LNCAP (cell line): ENCODE measurements around the gene TREH.

ENCODE experiments used
- TF ChIP-seq, protein P1 (sequence below): fragments of 450-650 bp; IDR thresholded peaks from 2 replicates; pipeline ENCODE4 v1.5.1; 2017; ENCODE audit warnings: mild to moderate bottlenecking

Gene TREH

DNA sequence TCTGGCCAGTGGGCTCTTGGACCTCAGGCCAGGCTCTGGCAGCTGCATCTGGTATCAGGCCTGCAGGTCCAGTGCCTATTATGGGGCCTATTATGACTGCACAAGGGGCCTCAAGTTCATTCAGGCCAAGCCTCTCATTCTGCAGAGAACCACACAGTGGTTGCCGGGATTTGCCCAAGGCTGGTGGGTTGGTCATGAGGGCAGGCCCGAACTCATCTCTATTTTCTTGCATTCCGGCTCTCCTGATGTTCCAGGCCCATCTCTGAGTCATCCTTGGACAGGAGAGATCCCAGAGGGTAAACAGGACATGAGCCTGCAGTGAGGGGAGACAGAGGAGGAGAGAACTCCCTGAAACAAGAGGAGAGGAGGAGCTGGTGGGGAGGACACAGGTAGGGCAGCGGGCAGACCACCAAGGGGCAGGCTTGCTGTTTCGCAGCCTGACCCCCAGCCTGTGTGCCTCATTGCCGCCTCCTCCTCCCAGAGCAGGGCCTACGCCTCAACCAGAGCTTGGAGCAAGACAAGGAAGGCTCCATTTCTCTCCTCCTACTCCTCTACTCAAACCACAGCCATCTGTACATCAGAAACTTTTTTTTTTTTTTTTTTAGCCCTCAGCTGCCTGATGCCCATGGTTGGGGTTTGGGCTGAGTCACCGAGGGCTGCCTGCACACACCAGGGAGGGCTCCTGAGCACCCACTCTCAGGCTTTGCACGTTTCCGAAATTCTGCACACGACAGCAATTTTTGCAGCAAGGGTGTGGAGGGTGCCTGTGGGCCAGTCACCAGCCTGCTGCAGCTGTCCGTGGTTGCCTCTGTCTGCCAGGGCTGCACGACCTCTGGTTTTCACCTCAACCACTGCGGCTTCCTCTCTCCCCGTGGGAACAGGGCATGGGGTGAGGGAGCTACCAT is 12.7 kb upstream of the TREH start:
- TF ChIP-seq, protein P1, sequence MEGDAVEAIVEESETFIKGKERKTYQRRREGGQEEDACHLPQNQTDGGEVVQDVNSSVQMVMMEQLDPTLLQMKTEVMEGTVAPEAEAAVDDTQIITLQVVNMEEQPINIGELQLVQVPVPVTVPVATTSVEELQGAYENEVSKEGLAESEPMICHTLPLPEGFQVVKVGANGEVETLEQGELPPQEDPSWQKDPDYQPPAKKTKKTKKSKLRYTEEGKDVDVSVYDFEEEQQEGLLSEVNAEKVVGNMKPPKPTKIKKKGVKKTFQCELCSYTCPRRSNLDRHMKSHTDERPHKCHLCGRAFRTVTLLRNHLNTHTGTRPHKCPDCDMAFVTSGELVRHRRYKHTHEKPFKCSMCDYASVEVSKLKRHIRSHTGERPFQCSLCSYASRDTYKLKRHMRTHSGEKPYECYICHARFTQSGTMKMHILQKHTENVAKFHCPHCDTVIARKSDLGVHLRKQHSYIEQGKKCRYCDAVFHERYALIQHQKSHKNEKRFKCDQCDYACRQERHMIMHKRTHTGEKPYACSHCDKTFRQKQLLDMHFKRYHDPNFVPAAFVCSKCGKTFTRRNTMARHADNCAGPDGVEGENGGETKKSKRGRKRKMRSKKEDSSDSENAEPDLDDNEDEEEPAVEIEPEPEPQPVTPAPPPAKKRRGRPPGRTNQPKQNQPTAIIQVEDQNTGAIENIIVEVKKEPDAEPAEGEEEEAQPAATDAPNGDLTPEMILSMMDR = no peak

DNA sequence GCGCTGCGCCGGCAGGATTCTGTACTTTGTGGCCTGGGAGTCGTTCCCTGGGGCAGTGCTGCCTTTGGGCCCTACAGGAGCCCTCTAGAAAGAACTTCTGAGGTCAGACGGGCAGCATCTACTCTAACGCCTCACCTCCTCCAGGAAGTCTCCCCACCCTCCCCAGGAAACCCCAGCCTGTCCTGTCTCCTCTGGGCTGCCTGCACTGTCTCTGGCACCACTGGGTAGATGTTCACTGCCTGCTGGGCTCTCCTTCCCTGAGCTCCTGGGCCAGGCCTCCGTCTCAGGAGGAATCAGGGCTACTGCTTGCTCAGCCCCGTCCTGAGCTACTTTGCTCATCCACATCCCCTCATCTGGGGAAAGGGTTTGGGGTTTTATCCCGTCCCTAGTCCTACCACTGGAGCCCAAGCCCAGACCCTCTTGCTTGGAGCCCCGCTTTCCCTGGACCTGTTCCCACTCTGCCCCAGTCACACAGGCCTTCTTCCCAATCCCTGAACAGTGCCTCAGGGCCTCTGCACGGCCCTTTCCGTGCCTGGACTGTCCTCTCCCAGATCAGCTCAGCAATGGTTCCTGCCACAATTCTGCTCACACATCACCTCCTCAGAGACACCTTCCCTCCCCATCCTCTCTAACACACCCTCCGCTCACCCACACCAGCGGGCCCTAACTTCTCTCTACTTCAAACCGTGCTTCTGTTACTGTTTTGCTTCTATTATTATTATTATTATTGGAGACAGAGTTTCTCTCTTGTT is 11.3 kb upstream of the TREH start:
- TF ChIP-seq, protein P1 = no peak

DNA sequence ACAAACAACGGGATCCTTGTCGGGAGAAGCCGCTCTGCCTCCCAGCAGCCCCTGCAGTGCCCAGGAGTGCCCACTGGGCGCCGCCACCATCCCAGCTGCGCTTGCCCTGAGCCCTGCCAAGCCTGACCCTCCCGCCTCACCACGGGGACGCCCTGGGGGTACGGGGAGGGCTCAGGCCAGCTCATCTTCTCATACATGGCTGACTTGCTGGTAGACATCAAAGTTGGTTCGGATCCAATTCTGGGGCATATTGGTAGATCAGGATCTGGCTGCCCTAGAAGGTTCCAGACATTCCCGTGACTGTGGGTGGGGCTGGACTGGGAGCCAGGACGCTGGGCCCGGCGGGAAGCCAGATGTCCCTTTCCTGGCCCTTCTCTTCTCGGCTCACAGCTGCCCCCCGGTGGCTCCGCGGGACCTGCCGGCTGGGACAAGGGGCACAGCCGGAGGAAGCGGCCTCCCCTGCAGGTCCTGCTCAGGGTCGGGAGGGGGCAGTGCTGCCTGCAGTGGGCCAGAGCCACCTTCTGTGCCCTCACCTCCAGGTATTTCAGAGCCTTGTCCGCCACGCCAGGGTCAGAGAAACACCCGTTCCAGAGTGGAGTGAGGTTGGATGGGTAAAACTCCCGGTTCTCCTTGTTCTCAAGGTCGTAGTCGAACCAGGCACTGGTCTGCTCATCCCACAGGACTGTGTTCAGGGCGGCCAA is 10.6 kb upstream of the TREH start:
- TF ChIP-seq, protein P1 = peak; percentile 97

DNA sequence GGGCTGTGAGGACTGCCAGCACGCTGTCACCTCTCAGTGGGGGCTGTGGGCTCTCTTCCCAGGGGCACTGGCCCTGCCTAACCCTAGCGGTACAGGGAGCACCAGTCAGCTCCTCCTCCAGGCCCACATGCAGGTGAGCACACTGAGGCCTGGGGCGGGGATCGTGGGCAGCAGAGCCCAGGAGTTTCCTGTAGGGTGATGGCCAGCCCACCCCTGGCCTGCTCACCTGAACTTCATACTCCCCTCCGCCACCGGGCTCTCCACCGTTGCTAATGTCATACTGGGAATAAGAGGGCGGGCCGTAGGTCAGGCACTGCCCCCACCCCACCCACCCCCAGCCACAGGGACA is 10.0 kb upstream of the TREH start:
- TF ChIP-seq, protein P1 = no peak

DNA sequence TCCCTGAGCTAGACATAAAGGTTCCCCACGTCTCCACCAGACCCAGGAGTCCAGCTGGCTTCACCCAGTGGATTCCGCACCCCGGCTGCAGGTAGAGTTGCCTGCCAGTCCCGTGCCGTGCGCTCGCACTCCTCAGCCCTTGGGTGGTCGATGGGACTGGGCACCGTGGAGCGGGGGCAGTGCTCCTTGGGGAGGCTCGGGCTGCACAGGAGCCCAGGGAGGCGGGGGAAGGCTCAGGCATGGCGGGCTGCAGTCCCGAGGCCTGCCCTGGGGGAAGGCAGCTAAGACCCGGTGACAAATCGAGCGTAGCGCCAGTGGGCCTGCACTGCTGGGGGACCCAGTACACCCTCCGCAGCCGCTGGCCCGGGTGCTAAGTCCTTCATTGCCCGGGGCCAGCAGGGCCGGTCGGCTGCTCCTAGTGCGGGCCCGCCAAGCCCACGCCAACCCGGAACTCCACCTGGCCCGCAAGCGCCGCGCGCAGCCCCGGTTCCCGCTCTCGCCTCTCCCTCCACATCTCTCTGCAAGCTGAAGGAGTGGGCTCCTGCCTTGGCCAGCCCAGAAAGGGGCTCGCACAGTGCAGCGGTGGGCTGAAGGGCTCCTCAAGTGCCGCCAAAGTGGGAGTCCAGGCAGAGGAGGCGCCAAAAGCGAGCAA is 9.5 kb upstream of the TREH start:
- TF ChIP-seq, protein P1 = no peak

DNA sequence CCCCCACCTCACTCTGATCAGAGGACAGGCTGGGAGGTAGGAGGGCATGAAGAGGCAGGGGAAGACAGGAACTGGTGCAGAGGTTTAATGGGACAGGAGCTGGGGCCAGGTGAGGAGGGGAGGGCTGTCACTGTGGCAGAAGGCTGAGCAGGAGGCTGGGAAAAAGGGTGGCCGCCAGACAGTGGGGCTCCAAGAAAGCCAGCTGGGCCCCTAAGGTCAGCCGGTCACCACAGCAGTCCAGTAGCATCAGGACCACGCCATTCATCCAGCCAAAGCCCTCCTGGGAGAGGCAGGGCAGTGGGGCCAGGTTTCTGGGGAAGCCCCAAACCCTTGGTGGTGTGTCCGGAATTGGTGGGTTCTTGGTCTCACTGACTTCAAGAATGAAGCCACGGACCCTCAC is 8.5 kb upstream of the TREH start:
- TF ChIP-seq, protein P1 = no peak

DNA sequence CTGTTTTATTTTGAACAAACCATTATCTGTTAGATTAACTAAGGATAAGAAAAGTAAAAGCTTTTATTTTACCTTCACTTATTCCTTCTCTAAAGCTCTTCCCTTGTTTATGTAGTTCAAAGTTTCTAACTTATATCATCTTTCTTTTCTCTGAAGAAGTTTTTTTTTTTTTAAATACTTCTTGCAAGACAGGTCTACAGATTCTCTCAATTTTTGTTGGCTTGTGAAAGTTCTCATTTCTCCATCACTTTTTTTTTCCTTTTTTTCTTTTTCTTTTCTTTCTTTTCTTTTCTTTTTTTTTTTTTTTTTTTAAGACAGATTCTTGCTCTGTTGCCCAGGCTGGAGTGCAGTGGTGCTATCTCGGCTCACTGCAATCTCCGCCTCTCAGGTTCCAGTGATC is 4.7 kb upstream of the TREH start:
- TF ChIP-seq, protein P1 = no peak
